Loucy (cell line): ENCODE data around the gene TMEM9.

Experiments
- EZH2phosphoT487 ChIP-seq: fragments of 200-600 bp; IDR thresholded peaks from 2 replicates; pipeline ENCODE4 v1.6.1; 2018; ENCODE audit warnings: antibody characterized with exemption, mild to moderate bottlenecking, moderate library complexity, borderline replicate concordance
- TF ChIP-seq, protein P1 (sequence below): fragments of 200-600 bp; sonication (generic); conservative IDR thresholded peaks from 2 replicates; pipeline ENCODE4 v1.5.1; 2014; ENCODE audit warnings: mild to moderate bottlenecking, antibody characterized with exemption, low read length

- TF ChIP-seq, protein P1, sequence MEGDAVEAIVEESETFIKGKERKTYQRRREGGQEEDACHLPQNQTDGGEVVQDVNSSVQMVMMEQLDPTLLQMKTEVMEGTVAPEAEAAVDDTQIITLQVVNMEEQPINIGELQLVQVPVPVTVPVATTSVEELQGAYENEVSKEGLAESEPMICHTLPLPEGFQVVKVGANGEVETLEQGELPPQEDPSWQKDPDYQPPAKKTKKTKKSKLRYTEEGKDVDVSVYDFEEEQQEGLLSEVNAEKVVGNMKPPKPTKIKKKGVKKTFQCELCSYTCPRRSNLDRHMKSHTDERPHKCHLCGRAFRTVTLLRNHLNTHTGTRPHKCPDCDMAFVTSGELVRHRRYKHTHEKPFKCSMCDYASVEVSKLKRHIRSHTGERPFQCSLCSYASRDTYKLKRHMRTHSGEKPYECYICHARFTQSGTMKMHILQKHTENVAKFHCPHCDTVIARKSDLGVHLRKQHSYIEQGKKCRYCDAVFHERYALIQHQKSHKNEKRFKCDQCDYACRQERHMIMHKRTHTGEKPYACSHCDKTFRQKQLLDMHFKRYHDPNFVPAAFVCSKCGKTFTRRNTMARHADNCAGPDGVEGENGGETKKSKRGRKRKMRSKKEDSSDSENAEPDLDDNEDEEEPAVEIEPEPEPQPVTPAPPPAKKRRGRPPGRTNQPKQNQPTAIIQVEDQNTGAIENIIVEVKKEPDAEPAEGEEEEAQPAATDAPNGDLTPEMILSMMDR = no peak
- TF ChIP-seq EZH2phosphoT487 = no peak
These were observed 13.4 kb downstream of the TMEM9 start for GRCh38 chr1:201140941-201141260.
